SK-N-SH treated with all-trans-retinoic acid at 6 μM for 48 hours (cell line): ENCODE measurements around the gene YWHAE.

Experiments
- ATAC-seq: fragments of 200-7000 bp; cut with Tn5 transposase; 3 replicates; pipeline ENCODE4 v1.9.1; 2020; ENCODE audit warnings: mild to moderate bottlenecking, moderate library complexity
- ARNTL ChIP-seq: fragments of 450-650 bp; formaldehyde crosslinking; IDR thresholded peaks from 2 replicates; pipeline ENCODE4 v1.5.0; 2020; ENCODE audit warnings: low read depth, mild to moderate bottlenecking, moderate library complexity, borderline replicate concordance
- BACH2 ChIP-seq: fragments of 250-450 bp; sonication (Bioruptor Pico); IDR thresholded peaks from 2 replicates; pipeline ENCODE4 v1.9.0; 2021; ENCODE audit warnings: mild to moderate bottlenecking, borderline replicate concordance
- CREB5 ChIP-seq: fragments of 250-450 bp; sonication (Bioruptor Pico); IDR thresholded peaks from 2 replicates; pipeline ENCODE4 v1.5.1; 2020; ENCODE audit warnings: low read depth, mild to moderate bottlenecking, moderate library complexity
- CSDC2 ChIP-seq: fragments of 250-450 bp; sonication (Bioruptor Pico); IDR thresholded peaks from 2 replicates; pipeline ENCODE4 v1.5.0; 2020; ENCODE audit warnings: mild to moderate bottlenecking, moderate library complexity
- ESRRG ChIP-seq: fragments of 250-450 bp; sonication (Bioruptor Pico); IDR thresholded peaks from 2 replicates; pipeline ENCODE4 v1.6.1; 2021; ENCODE audit warnings: mild to moderate bottlenecking
- GLIS3 ChIP-seq: fragments of 250-450 bp; sonication (Bioruptor Pico); IDR thresholded peaks from 2 replicates; pipeline ENCODE4 v1.5.0; 2020; ENCODE audit warnings: mild to moderate bottlenecking, moderate library complexity
- ISL1 ChIP-seq: fragments of 250-450 bp; sonication (Bioruptor Pico); IDR thresholded peaks from 2 replicates; pipeline ENCODE4 v2.1.2; 2022; ENCODE audit warnings: mild to moderate bottlenecking, moderate library complexity
- OSR1 ChIP-seq: fragments of 250-450 bp; sonication (Bioruptor Pico); IDR thresholded peaks from 2 replicates; pipeline ENCODE4 v1.8.0; 2022; ENCODE audit warnings: moderate library complexity, mild to moderate bottlenecking, inconsistent platforms
- PATZ1 ChIP-seq: fragments of 250-450 bp; sonication (Bioruptor Pico); IDR thresholded peaks from 2 replicates; pipeline ENCODE4 v1.8.0; 2020; ENCODE audit warnings: mild to moderate bottlenecking, moderate library complexity, borderline replicate concordance
- POU6F1 ChIP-seq: fragments of 250-450 bp; sonication (Bioruptor Pico); IDR thresholded peaks from 2 replicates; pipeline ENCODE4 v1.8.0; 2021; ENCODE audit warnings: low read depth, mild to moderate bottlenecking, moderate library complexity, borderline replicate concordance
- PPARA ChIP-seq: fragments of 250-450 bp; sonication (Bioruptor Pico); IDR thresholded peaks from 2 replicates; pipeline ENCODE4 v1.5.0; 2020; ENCODE audit warnings: mild to moderate bottlenecking, borderline replicate concordance
- RARB ChIP-seq: fragments of 250-450 bp; sonication (Bioruptor Pico); IDR thresholded peaks from 2 replicates; pipeline ENCODE4 v1.8.0; 2021; ENCODE audit warnings: mild to moderate bottlenecking, moderate library complexity
- SNAI2 ChIP-seq: fragments of 250-450 bp; sonication (Bioruptor Pico); IDR thresholded peaks from 2 replicates; pipeline ENCODE4 v1.5.0; 2020; ENCODE audit warnings: mild to moderate bottlenecking, moderate library complexity
- TCF4 ChIP-seq: fragments of 250-450 bp; sonication (Bioruptor Pico); IDR thresholded peaks from 2 replicates; pipeline ENCODE4 v1.8.0; 2021; ENCODE audit warnings: mild to moderate bottlenecking, moderate library complexity, borderline replicate concordance
- TOX ChIP-seq: fragments of 250-450 bp; sonication (Bioruptor Pico); IDR thresholded peaks from 2 replicates; pipeline ENCODE4 v1.8.0; 2021; ENCODE audit warnings: mild to moderate bottlenecking, moderate library complexity, borderline replicate concordance
- TSHZ2 ChIP-seq: fragments of 250-450 bp; sonication (Bioruptor Pico); IDR thresholded peaks from 2 replicates; pipeline ENCODE4 v1.5.0; 2020; ENCODE audit warnings: mild to moderate bottlenecking, moderate library complexity
- ZC3H10 ChIP-seq: fragments of 250-450 bp; sonication (Bioruptor Pico); IDR thresholded peaks from 2 replicates; pipeline ENCODE4 v1.5.1; 2021; ENCODE audit warnings: mild to moderate bottlenecking, moderate library complexity
- ZFP3 ChIP-seq: fragments of 250-450 bp; sonication (Bioruptor Pico); IDR thresholded peaks from 2 replicates; pipeline ENCODE4 v1.5.0; 2020; ENCODE audit warnings: mild to moderate bottlenecking, moderate library complexity
- ZFP30 ChIP-seq: fragments of 450-650 bp; formaldehyde crosslinking; IDR thresholded peaks from 2 replicates; pipeline ENCODE4 v1.5.0; 2022; ENCODE audit warnings: mild to moderate bottlenecking, moderate library complexity
- ZNF8 ChIP-seq: fragments of 450-650 bp; formaldehyde crosslinking; IDR thresholded peaks from 2 replicates; pipeline ENCODE4 v1.5.0; 2020; ENCODE audit warnings: mild to moderate bottlenecking, moderate library complexity
- TF ChIP-seq, protein P1 (sequence below): fragments of 250-450 bp; sonication (Bioruptor Pico); IDR thresholded peaks from 2 replicates; pipeline ENCODE4 v1.5.1; 2021; ENCODE audit warnings: mild to moderate bottlenecking, moderate library complexity

Gene YWHAE

DNA sequence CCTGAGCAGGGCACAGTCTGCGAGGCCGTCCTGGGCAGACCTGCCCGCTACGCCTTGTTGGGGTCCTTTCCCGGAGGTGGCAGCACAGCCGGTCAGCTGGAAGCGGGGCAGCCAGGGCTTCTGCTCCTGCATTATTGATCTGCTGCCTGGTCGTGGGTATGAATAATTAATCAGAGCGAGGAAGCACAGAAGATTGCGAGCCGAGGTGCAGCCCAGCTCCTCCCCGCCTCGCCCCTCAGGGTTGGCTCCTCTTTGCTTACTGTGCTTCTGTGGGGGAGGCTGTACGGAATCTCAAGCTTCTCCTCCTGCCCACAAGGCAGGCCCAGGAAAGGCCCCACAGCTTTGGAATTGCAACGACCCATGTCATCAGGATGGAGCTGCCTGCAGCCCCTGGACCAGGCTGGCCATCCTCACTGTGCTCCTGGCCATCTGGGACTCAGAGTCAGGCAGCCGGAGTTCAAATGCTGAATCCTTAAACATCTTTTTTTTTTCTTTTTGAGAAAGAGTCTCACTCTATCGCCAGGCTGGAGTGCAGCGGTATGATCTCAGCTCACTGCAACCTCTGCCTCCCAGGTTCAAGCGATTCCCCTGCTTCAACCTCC, 95.0 kb downstream of the YWHAE start:
- ATAC-seq: no peak
- TF ChIP-seq TCF4 (CRISPR knock-in tag) (no peak), ZFP30 (CRISPR knock-in tag) (no peak), OSR1 (CRISPR knock-in tag) (no peak), SNAI2 (CRISPR knock-in tag) (no peak)

- ATAC-seq: no peak
- TF ChIP-seq ZNF8 (no peak), ZFP30 (CRISPR knock-in tag) (no peak), CREB5 (CRISPR knock-in tag) (no peak), ZC3H10 (no peak), OSR1 (CRISPR knock-in tag) (no peak), TCF4 (CRISPR knock-in tag) (no peak), ARNTL (no peak), TOX (CRISPR knock-in tag) (no peak), BACH2 (CRISPR knock-in tag) (no peak), ZFP3 (CRISPR knock-in tag) (no peak), GLIS3 (no peak), SNAI2 (CRISPR knock-in tag) (no peak), POU6F1 (CRISPR knock-in tag) (no peak), CSDC2 (CRISPR knock-in tag) (no peak), ESRRG (CRISPR knock-in tag) (no peak), RARB (CRISPR knock-in tag) (no peak)
Observed at GRCh38 chr17:1304522-1304921, 95.5 kb downstream of the YWHAE start.

DNA sequence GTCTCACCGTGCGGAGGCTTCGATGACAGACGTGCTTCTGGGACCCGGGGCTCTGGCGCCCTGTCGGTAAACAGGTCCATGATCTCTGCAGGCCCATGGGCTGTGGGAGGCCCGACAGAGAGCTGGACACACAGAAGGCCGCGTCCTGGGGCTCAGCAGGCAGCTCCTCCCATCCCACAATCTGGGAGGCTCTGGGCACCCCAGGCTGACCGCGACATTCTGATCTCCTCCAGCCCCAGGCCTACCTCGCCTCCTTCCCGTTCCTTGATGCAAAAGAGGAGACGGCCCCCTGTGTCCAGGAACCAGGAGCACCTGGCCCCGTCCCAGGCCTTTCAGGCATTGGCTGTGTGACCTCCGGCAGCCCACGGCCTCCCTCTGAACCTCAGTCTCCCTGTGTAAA, 97.3 kb downstream of the YWHAE start:
- no peak for TF ChIP-seq CREB5 (CRISPR knock-in tag)
- TF ChIP-seq TSHZ2 (CRISPR knock-in tag): no peak
- TF ChIP-seq TCF4 (CRISPR knock-in tag): no peak
- no peak for TF ChIP-seq OSR1 (CRISPR knock-in tag)
- TF ChIP-seq BACH2 (CRISPR knock-in tag): no peak
- TF ChIP-seq ZNF8: no peak
- no peak for TF ChIP-seq ARNTL
- TF ChIP-seq ZFP3 (CRISPR knock-in tag): no peak
- TF ChIP-seq PATZ1 (CRISPR knock-in tag): no peak
- TF ChIP-seq ZC3H10: no peak
- no peak for TF ChIP-seq CSDC2 (CRISPR knock-in tag)
- no peak for TF ChIP-seq ZFP30 (CRISPR knock-in tag)
- TF ChIP-seq, protein P1, sequence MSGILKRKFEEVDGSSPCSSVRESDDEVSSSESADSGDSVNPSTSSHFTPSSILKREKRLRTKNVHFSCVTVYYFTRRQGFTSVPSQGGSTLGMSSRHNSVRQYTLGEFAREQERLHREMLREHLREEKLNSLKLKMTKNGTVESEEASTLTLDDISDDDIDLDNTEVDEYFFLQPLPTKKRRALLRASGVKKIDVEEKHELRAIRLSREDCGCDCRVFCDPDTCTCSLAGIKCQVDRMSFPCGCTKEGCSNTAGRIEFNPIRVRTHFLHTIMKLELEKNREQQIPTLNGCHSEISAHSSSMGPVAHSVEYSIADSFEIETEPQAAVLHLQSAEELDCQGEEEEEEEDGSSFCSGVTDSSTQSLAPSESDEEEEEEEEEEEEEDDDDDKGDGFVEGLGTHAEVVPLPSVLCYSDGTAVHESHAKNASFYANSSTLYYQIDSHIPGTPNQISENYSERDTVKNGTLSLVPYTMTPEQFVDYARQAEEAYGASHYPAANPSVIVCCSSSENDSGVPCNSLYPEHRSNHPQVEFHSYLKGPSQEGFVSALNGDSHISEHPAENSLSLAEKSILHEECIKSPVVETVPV (CRISPR knock-in tag): no peak
- TF ChIP-seq PPARA (CRISPR knock-in tag): no peak
- TF ChIP-seq ISL1: no peak
- ATAC-seq: no peak
